ENCODE measurements around the gene IRF1.
"Not testable (repeated sequence)": the region's sequence is repeated elsewhere in the genome, so short reads cannot be mapped to it uniquely, and the experiment has no call there.

IRF1 gene

GRCh38 chr5:132490484-132491367 lies at the start of gene IRF1:
Gene IRF1, minus strand, starts transcription at chr5:132490773. Its CDS starts 1,295 bp downstream, at chr5:132489478.
- DNase-seq (ENCODE audit: low spot score) = peak; percentile 99

GRCh38 chr5:132540149-132540548 lies 49.6 kb upstream of the IRF1 start:
- no peak for DNase-seq (ENCODE audit: low spot score)

GRCh38 chr5:132539716-132540115 lies 49.1 kb upstream of the IRF1 start:
- DNase-seq (ENCODE audit: low spot score) = no peak

- DNase-seq (ENCODE audit: low spot score) = no peak
These were observed 40.4 kb upstream of the IRF1 start for GRCh38 chr5:132530946-132531345.

GRCh38 chr5:132528866-132529634 lies 38.5 kb upstream of the IRF1 start:
- DNase-seq (ENCODE audit: low spot score) = no peak

GRCh38 chr5:132528021-132528420 lies 37.4 kb upstream of the IRF1 start:
- DNase-seq (ENCODE audit: low spot score) = no peak

- DNase-seq (ENCODE audit: low spot score) = no peak
These were observed 36.5 kb upstream of the IRF1 start for GRCh38 chr5:132526974-132527564.

GRCh38 chr5:132526290-132526973 lies 35.9 kb upstream of the IRF1 start:
- peak; percentile 79 for DNase-seq (ENCODE audit: low spot score)

- DNase-seq (ENCODE audit: low spot score) = no peak
These were observed 34.7 kb upstream of the IRF1 start for GRCh38 chr5:132525299-132525724.

- DNase-seq (ENCODE audit: low spot score) = not testable (repeated sequence)
These were observed 34.3 kb upstream of the IRF1 start for GRCh38 chr5:132524877-132525276.

- not testable (repeated sequence) for DNase-seq (ENCODE audit: low spot score)
These were observed 31.5 kb upstream of the IRF1 start for GRCh38 chr5:132522067-132522466.

- not testable (repeated sequence) for DNase-seq (ENCODE audit: low spot score)
These were observed 23.2 kb upstream of the IRF1 start for GRCh38 chr5:132513618-132514336.

- DNase-seq (ENCODE audit: low spot score) = peak; percentile 43
These were observed 19.5 kb upstream of the IRF1 start for GRCh38 chr5:132510076-132510475.

- peak; percentile 90 for DNase-seq (ENCODE audit: low spot score)
These were observed 15.6 kb upstream of the IRF1 start for GRCh38 chr5:132506094-132506692.

GRCh38 chr5:132505641-132506040 lies 15.1 kb upstream of the IRF1 start:
- DNase-seq (ENCODE audit: low spot score) = no peak

GRCh38 chr5:132504746-132505145 lies 14.2 kb upstream of the IRF1 start:
- no peak for DNase-seq (ENCODE audit: low spot score)

- DNase-seq (ENCODE audit: low spot score) = no peak
These were observed 12.7 kb upstream of the IRF1 start for GRCh38 chr5:132503244-132503643.

GRCh38 chr5:132501961-132502931 lies 11.7 kb upstream of the IRF1 start:
- no peak for DNase-seq (ENCODE audit: low spot score)

- no peak for DNase-seq (ENCODE audit: low spot score)
These were observed 11.0 kb upstream of the IRF1 start for GRCh38 chr5:132501629-132501956.
